Adrenal gland (tissue), 12 donors: ENCODE measurements around the gene NRXN3. TPM values are rescaled to one million over a fixed set of nuclear protein-coding genes. Genes with fewer than 3 reads are reported as not detected.
"Not testable (repeated sequence)": the region's sequence is repeated elsewhere in the genome, so short reads cannot be mapped to it uniquely, and the experiment has no call there.

ENCODE experiments used
- DNase-seq, 7 donors: peaks; one replicate each; pipeline ENCODE4 v3.0.0-alpha.2; 2019 to 2020
- H3K27ac ChIP-seq, 5 donors: fragments of 200-600 bp; sonication (generic) in 4 of 5; 1 replicate in 3 of 5; 2 replicates in 2 of 5; pipeline versions ENCODE4 v1.5.1 to v1.8.0; 2016 to 2020; ENCODE audit warnings: mild to moderate bottlenecking in 1 of 5
- H3K27me3 ChIP-seq: fragments of 200-600 bp; 2 replicates; pipeline ENCODE4 v1.8.0; 2021
- H3K36me3 ChIP-seq, 2 donors: fragments of 200-600 bp; replicated peaks in 1 of 2; 1 replicate in 1 of 2; 2 replicates in 1 of 2; pipeline versions ENCODE4 v1.5.1 to v1.8.0; 2018 to 2022
- H3K4me1 ChIP-seq, 2 donors: fragments of 200-600 bp; replicated peaks in 1 of 2; 1 replicate in 1 of 2; 2 replicates in 1 of 2; pipeline versions ENCODE4 v1.5.1 to v1.8.0; 2018 to 2021
- H3K4me3 ChIP-seq, 4 donors: fragments of 200-600 bp; sonication (generic) in 3 of 4; one replicate each; pipeline ENCODE4 v1.5.1; 2016 to 2018
- H3K9me3 ChIP-seq, 3 donors: fragments of 200-600 bp; sonication (generic) in 1 of 3; replicated peaks in 1 of 3; 1 replicate in 2 of 3; 2 replicates in 1 of 3; pipeline versions ENCODE4 v1.5.1 to v1.8.0; 2016 to 2021
- POLR2A ChIP-seq, 2 donors: fragments of 450-650 bp; IDR thresholded peaks; one replicate each; pipeline ENCODE4 v1.6.1; 2017; ENCODE audit warnings: antibody characterized with exemption in 2 of 2, mild to moderate bottlenecking in 2 of 2, moderate library complexity in 1 of 2
- WGBS, 4 donors: extraction: QIAGEN DNeasy Blood & Tissue Kit in 2 of 4; methylation state at CpG; one replicate each; pipeline versions ENCODE4 v1.1.5 to v1.1.7; 2013 to 2017; 5-methylcytosine and 5-hydroxymethylcytosine counted together
- intact Hi-C, 2 donors: fragments of 100-400 bp; cut with DNase I; formaldehyde crosslinking; loops; one replicate each; pipeline versions ENCODE4 v1.14.1 to v1.15.0; 2022 to 2023
- polyA plus RNA-seq, 3 donors: library from polyadenylated mRNA; stranded (reverse); fragments of 200-250 nt in 2 of 3; fragments of 350-450 nt in 1 of 3; fragmentation: Illumina TruSeq in 1 of 3; extraction: RNeasy Lipid Tissue Mini Kit (QIAGEN cat#74804) in 1 of 3; gene quantifications; one replicate each; pipeline ENCODE4 v1.2.3, GENCODE V29; 2013 to 2014
- total RNA-seq, 9 donors: library from RNA; depleted of rRNA in 4 of 9; stranded (reverse); fragments of >200 nt in 4 of 9; fragments of 120-200 nt in 1 of 9; fragmentation: NEBNext Ultra II Directional in 1 of 9; extraction: Animal tissue kit (Norgen Biotek cat#: 25700) in 1 of 9; gene quantifications; one replicate each; pipeline versions ENCODE4 v1.1.0 to v1.2.4, GENCODE V29; 2013 to 2023
- TF ChIP-seq, protein P1 (sequence below), 6 experiments: fragments of 450-650 bp in 4 of 6; fragments of 200-600 bp in 2 of 6; sonication (generic) in 1 of 6; IDR thresholded peaks; 1 replicate in 5 of 6; 2 replicates in 1 of 6; pipeline versions ENCODE4 v1.5.1 to v1.8.0; 2016 to 2021; ENCODE audit warnings: antibody characterized with exemption in 6 of 6, mild to moderate bottlenecking in 2 of 6, moderate library complexity in 1 of 6
- donor health status: healthy with polysubstance abuse.
- donor health status: Bipolar disorder and iron deficiency.
- donor health status: DM: yes; HTN: yes; CAD: no.
- donor health status: DM: no; HTN: no; CAD: no.
- donor health status: DM: no; HTN: no; CAD: no.
- donor health status: DM: yes; HTN: yes; CAD: no.

Gene NRXN3
- total and polyA plus RNA-seq, 12 donors = 0.09 to 8.5 (median 1.6) TPM

DNA sequence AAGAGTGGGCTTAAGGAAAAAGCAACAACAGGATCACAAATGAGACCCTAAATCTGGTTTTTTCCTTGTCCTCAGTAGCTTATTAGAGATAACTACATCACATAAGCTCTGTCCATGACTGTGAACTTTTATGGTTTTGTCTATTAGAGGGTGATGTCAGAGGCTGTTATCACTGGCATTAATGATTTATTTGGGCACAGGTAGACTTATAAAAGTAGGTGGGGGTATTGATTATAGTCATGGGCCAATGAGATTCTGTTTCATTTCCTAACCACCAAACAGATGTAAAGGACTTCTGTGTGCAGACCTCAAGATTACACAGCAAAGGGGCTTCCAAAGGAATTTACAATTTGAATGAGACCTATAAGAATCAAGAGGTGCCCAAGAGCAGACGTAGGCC is 316.4 kb downstream of the NRXN3 start:
- no peaks in the 10 kb centered on the region for H3K27me3 ChIP-seq
- H3K4me1 ChIP-seq = no peaks in the 10 kb centered on the region
- intact Hi-C loops = no loop called here
- H3K9me3 ChIP-seq = no peaks in the 10 kb centered on the region
- no peak overlapping the region for H3K27ac ChIP-seq
- no peaks in the 10 kb centered on the region for H3K36me3 ChIP-seq
- TF ChIP-seq POLR2A (IDR thresholded peaks at IDR 0.05) = no peak
- TF ChIP-seq, protein P1, sequence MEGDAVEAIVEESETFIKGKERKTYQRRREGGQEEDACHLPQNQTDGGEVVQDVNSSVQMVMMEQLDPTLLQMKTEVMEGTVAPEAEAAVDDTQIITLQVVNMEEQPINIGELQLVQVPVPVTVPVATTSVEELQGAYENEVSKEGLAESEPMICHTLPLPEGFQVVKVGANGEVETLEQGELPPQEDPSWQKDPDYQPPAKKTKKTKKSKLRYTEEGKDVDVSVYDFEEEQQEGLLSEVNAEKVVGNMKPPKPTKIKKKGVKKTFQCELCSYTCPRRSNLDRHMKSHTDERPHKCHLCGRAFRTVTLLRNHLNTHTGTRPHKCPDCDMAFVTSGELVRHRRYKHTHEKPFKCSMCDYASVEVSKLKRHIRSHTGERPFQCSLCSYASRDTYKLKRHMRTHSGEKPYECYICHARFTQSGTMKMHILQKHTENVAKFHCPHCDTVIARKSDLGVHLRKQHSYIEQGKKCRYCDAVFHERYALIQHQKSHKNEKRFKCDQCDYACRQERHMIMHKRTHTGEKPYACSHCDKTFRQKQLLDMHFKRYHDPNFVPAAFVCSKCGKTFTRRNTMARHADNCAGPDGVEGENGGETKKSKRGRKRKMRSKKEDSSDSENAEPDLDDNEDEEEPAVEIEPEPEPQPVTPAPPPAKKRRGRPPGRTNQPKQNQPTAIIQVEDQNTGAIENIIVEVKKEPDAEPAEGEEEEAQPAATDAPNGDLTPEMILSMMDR (IDR thresholded peaks at IDR 0.05) = no peak
- 50 to 88% (median 74%) methylated on average over 1 of the region's 1 CpG for WGBS, 4 donors
- no peak for DNase-seq
- H3K4me3 ChIP-seq = no peak overlapping the region

DNA sequence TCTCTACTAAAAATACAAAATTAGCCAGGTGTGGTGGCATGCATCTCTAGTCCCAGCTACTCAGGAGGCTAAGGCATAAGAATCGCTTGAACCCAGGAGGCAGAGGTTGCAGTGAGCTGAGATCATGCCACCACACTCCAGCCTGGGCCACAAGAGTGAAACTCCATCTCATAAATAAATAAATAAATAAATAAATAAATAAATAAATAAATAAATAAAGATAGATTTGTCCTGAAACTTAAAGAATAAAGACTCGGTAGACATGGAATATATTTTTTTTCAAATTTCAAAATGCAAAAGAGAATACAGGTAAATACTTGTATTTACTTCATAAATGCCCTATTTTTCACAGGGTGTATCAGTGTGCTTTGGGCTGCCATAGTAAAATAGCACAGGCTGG is 317.4 kb downstream of the NRXN3 start:
- H3K27me3 ChIP-seq = not testable (repeated sequence)
- 42 to 95% (median 63%) methylated on average over 2 of the region's 2 CpGs for WGBS, 4 donors

DNA sequence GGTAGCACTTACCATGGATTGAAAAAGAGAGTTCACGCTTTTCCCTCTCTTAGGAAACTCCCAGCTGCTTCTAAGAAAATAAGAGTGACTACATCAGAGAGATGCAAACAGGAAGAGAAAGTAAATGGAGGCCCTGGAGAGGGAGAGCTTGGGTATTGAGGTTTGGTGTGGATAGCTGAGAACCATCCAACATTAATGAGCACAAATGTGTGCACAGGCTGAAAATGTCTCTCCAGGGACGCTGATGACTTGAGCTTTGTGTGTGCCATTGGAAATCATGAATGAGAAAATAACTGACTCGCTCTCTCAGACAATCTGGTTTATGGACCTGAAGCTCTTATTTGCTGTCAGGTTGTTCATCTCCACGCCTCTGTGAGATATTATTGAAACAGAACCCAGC is 318.8 kb downstream of the NRXN3 start:
- no peak overlapping the region for H3K27ac ChIP-seq
- H3K9me3 ChIP-seq = no peaks in the 10 kb centered on the region
- no peak for TF ChIP-seq POLR2A (IDR thresholded peaks at IDR 0.05)
- TF ChIP-seq, protein P1 (IDR thresholded peaks at IDR 0.05) = no peak
- no peaks in the 10 kb centered on the region for H3K27me3 ChIP-seq
- no peaks in the 10 kb centered on the region for H3K36me3 ChIP-seq
- H3K4me1 ChIP-seq = no peaks in the 10 kb centered on the region
- no peak overlapping the region for H3K4me3 ChIP-seq
- no peak for DNase-seq
- 72 to 75% (median 73%) methylated on average over 4 of the region's 4 CpGs for WGBS, 4 donors
- intact Hi-C loops = no loop called here

More for the DNA sequence above, 317.4 kb downstream of the NRXN3 start:
- H3K27ac ChIP-seq, H3K9me3 ChIP-seq, H3K4me1 ChIP-seq, DNase-seq, intact Hi-C loops, H3K36me3 ChIP-seq, H3K4me3 ChIP-seq: not testable (repeated sequence)

DNA sequence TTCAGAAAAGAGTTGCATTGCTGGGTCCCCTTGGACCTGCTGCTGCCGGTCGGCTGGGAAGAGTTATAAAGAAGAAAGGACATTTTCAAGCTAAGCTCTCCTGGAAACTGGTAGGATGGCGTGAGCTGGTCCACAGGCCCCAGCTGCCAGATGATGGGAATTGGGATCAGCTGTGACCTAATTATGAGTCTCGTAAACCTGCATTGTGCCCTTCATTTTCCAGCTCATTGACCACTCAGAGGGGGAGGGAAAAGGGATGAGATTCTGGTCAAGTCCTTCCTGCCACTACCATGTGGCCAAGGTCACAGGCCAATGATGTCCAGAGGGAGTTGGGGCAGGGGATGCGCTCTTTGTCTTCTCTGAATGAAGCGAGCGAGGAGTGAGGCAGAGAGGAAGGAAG is 320.9 kb downstream of the NRXN3 start:
- Histone ChIP-seq H3K27me3 (no peaks in the 10 kb centered on the region), H3K4me1 (no peaks in the 10 kb centered on the region), H3K9me3 (no peaks in the 10 kb centered on the region), H3K4me3 (no peak overlapping the region), H3K36me3 (no peaks in the 10 kb centered on the region), H3K27ac (no peak overlapping the region)
- 68 to 73% (median 73%) methylated on average over 7 of the region's 7 CpGs for WGBS, 4 donors
- intact Hi-C loops = no loop called here
- DNase-seq = no peak
- TF ChIP-seq, protein P1 (IDR thresholded peaks at IDR 0.05) = no peak

DNA sequence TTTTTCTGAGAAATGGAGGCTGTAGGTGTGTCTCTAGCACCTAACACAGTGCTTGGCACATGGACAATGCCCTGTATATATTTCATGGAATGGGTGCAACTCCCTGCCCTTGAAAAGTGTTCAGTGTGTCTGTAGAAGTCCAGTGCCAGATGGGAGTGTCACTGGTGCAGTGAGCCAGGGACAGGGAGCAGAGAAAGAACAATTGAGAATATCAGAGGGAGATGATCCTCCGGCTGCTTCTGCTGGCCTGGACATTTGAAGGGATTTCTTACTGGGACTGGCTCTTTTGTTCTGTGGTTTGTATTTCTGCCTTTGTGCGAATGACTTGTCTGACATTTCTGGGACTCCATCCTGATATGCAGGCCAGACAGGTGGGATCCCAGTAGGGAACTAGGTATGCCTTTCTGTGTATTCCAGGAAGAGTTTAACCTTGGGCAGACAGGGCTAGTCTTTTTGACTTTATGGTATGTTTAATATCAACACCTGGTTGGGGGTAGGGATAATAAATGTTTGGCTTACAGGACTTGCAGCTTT is 328.0 kb downstream of the NRXN3 start:
- TF ChIP-seq, protein P1 (IDR thresholded peaks at IDR 0.05) = no peak
- TF ChIP-seq POLR2A (IDR thresholded peaks at IDR 0.05) = no peak
- 85 to 95% (median 87%) methylated on average over 2 of the region's 2 CpGs for WGBS, 4 donors

More for the DNA sequence above, 328.0 kb downstream of the NRXN3 start:
- Histone ChIP-seq H3K4me3 (no peak overlapping the region), H3K9me3 (no peaks in the 10 kb centered on the region), H3K36me3 (no peaks in the 10 kb centered on the region), H3K4me1 (no peaks in the 10 kb centered on the region), H3K27ac (no peak overlapping the region), H3K27me3 (no peaks in the 10 kb centered on the region)
- DNase-seq = no peak
- intact Hi-C loops = no loop called here
